ENCODE data around the gene TERB2. TPM values are rescaled to one million over a fixed set of nuclear protein-coding genes. Genes with fewer than 3 reads are reported as not detected.
"Not testable (repeated sequence)": the region's sequence is repeated elsewhere in the genome, so short reads cannot be mapped to it uniquely, and the experiment has no call there.

The TERB2 gene
- total and polyA plus RNA-seq, 2 of the 4 experiments (the other 2 are of a cell fraction), result not detected

DNA sequence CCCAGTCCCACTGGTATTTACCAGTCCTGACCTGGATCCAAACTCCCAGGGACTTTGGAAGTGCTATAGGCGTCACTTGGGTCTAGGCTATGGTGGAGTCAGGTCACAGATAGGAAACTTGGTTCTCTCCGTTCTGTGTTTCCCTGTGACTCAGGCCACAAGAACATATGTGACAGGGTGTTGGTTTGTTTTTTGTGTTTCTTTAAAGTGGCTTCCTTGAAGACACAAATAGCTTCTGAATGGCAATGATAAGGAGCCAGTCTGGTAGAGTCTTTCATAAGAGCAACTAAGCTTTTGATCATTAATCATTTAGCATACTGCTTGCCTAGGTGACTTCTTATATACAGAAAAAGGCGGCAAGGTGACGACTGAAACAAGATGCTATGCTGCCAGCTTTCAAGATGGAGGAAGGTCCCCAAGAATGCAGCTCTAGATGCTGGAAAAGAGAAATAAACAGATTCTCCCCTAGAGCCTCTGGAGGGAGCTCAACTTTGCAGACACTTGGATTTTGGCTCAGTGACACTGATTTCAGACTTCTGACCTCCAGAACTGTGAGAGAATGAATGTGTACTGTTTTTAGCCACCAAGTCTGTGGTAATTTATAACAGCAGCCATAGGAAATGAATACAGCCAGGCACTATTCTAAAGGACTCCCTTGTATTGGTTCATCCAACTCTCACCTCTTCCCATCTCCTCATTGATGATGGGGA lies 30.0 kb downstream of the TERB2 start:
- H2BK120ac ChIP-seq (ENCODE audit: low read depth, low read length); H3K4me3 ChIP-seq (ENCODE audit: insufficient read depth, low read depth, low read length); CTCF ChIA-PET; H3K27ac ChIP-seq (ENCODE audit: insufficient read depth, low read length); H3K36me3 ChIP-seq (ENCODE audit: control insufficient read depth, insufficient read depth, low read length); H4K5ac ChIP-seq (ENCODE audit: low read depth, low read length); H4K8ac ChIP-seq (ENCODE audit: low read depth in 2 of 2, low read length in 2 of 2); H2AK5ac ChIP-seq (ENCODE audit: low read depth, low read length); H3K79me1 ChIP-seq (ENCODE audit: low read depth in 1 of 2, low read length in 2 of 2); H3K14ac ChIP-seq (replicated peaks; ENCODE audit: low read depth, low read length); H4K91ac ChIP-seq (ENCODE audit: insufficient read depth, low read depth, low read length); dilution Hi-C loops (cut with HindIII; ENCODE audit: low sequenced_read_pairs, unreplicated experiment); H4K20me1 ChIP-seq (ENCODE audit: insufficient read depth, low read length); H3K56ac ChIP-seq (ENCODE audit: extremely low read depth, insufficient read depth, low read length); BruUV-seq (replicated peaks); POLR2A ChIA-PET (ENCODE audit: unreplicated experiment); H3K9ac ChIP-seq (ENCODE audit: low read depth, low read length); H3K27me3 ChIP-seq (ENCODE audit: control insufficient read depth, insufficient read depth, low read length); H3K4me2 ChIP-seq (ENCODE audit: low read depth, low read length); H3K18ac ChIP-seq (ENCODE audit: low read depth, low read length); H2BK20ac ChIP-seq (ENCODE audit: low read depth, low read length); H3K4ac ChIP-seq (ENCODE audit: low read depth, low read length); ATAC-seq (ENCODE audit: low read depth); H2BK15ac ChIP-seq (ENCODE audit: low read depth, low read length); H2BK5ac ChIP-seq (ENCODE audit: low read depth, low read length, poor library complexity, severe bottlenecking); in situ Hi-C loops (cut with MboI; ENCODE audit: low sequenced_read_pairs); H3K4me1 ChIP-seq (ENCODE audit: control insufficient read depth, insufficient read depth, low read length); H2AFZ ChIP-seq (replicated peaks; ENCODE audit: low read length, poor library complexity); H3K9me3 ChIP-seq (ENCODE audit: control insufficient read depth, insufficient read depth, low read length); H2AK9ac ChIP-seq (replicated peaks; ENCODE audit: low read depth, low read length, poor library complexity); H3K9me1 ChIP-seq (ENCODE audit: insufficient read depth, low read length); H3K23ac ChIP-seq (ENCODE audit: low read depth, low read length); DNase-seq: not testable (repeated sequence)
- no CpG with 5 or more reads among the region's 4 CpGs for WGBS, 2 experiments (ENCODE audit: extremely low coverage in 2 of 2, insufficient read length in 1 of 2)
- intact Hi-C loops (cut with micrococcal nuclease), result loop anchor here (5.0 kb wide), 1 partner anchor 89 kb away; no protein-coding TSS in a partner anchor

DNA sequence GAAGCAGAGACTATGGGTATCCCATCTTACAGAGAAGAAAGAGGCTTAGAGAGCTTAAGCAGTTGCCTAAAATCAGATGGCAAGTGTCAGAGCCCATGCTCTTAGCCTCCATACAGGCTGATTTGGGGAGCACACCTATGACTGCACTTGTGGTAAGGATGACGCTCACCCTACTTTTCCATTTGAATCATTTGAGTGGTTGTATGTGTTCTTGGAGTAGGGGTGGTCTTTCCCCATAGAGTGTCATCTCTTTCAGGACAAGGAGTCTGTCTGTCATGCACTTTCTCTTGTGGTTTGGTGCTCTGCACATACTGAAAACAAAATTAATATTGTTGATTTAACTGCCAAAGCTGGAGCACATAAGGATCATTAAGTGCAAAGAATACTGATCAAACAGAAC lies 31.2 kb downstream of the TERB2 start:
- H2AK9ac ChIP-seq (replicated peaks; ENCODE audit: low read depth, low read length, poor library complexity); H3K18ac ChIP-seq (ENCODE audit: low read depth, low read length); CTCF ChIA-PET; in situ Hi-C loops (cut with MboI; ENCODE audit: low sequenced_read_pairs); H3K4me2 ChIP-seq (ENCODE audit: low read depth, low read length); H2AK5ac ChIP-seq (ENCODE audit: low read depth, low read length); H3K9me3 ChIP-seq (ENCODE audit: control insufficient read depth, insufficient read depth, low read length); H3K79me1 ChIP-seq (ENCODE audit: low read depth in 1 of 2, low read length in 2 of 2); H3K23ac ChIP-seq (ENCODE audit: low read depth, low read length); H3K27me3 ChIP-seq (ENCODE audit: control insufficient read depth, insufficient read depth, low read length); H3K27ac ChIP-seq (ENCODE audit: insufficient read depth, low read length); H3K4me1 ChIP-seq (ENCODE audit: control insufficient read depth, insufficient read depth, low read length); H3K4me3 ChIP-seq (ENCODE audit: insufficient read depth, low read depth, low read length); H2BK120ac ChIP-seq (ENCODE audit: low read depth, low read length); H2BK5ac ChIP-seq (ENCODE audit: low read depth, low read length, poor library complexity, severe bottlenecking); H3K9me1 ChIP-seq (ENCODE audit: insufficient read depth, low read length); DNase-seq; H2AFZ ChIP-seq (replicated peaks; ENCODE audit: low read length, poor library complexity); H3K36me3 ChIP-seq (ENCODE audit: control insufficient read depth, insufficient read depth, low read length); H2BK20ac ChIP-seq (ENCODE audit: low read depth, low read length); dilution Hi-C loops (cut with HindIII; ENCODE audit: low sequenced_read_pairs, unreplicated experiment); H4K5ac ChIP-seq (ENCODE audit: low read depth, low read length); BruUV-seq (replicated peaks); H3K9ac ChIP-seq (ENCODE audit: low read depth, low read length); H3K56ac ChIP-seq (ENCODE audit: extremely low read depth, insufficient read depth, low read length); H4K91ac ChIP-seq (ENCODE audit: insufficient read depth, low read depth, low read length); H3K14ac ChIP-seq (replicated peaks; ENCODE audit: low read depth, low read length); ATAC-seq (ENCODE audit: low read depth); H3K4ac ChIP-seq (ENCODE audit: low read depth, low read length); H4K20me1 ChIP-seq (ENCODE audit: insufficient read depth, low read length); POLR2A ChIA-PET (ENCODE audit: unreplicated experiment); H2BK15ac ChIP-seq (ENCODE audit: low read depth, low read length); H4K8ac ChIP-seq (ENCODE audit: low read depth in 2 of 2, low read length in 2 of 2): not testable (repeated sequence)
- intact Hi-C loops (cut with micrococcal nuclease), result loop anchor here (5.0 kb wide), 1 partner anchor 90 kb away; no protein-coding TSS in a partner anchor
- WGBS, 2 experiments (ENCODE audit: extremely low coverage in 2 of 2, insufficient read length in 1 of 2), result no CpG with 5 or more reads among the region's 1 CpG
